Activated naive CD4-positive, alpha-beta T cell treated with Interleukin-2 at 50 U/mL for 16 hours (primary cell): Measurements from ENCODE around the gene SNAP25.

Experiments
- DNase-seq: peaks from one replicate; pipeline ENCODE4 v3.0.0-alpha.2; 2020

SNAP25 gene

GRCh38 chr20:10307359-10307735 lies 88.7 kb downstream of the SNAP25 start:
- no peak for DNase-seq

GRCh38 chr20:10308652-10309051 lies 90.0 kb downstream of the SNAP25 start:
- DNase-seq = no peak

- DNase-seq = no peak
These were observed 90.7 kb downstream of the SNAP25 start for GRCh38 chr20:10309326-10309725.

- DNase-seq = no peak
These were observed 93.5 kb downstream of the SNAP25 start for GRCh38 chr20:10312111-10312510.

GRCh38 chr20:10313215-10313614 lies 94.6 kb downstream of the SNAP25 start:
- no peak for DNase-seq

GRCh38 chr20:10313701-10314100 lies 95.1 kb downstream of the SNAP25 start:
- DNase-seq = no peak

GRCh38 chr20:10314198-10314597 lies 95.6 kb downstream of the SNAP25 start:
- DNase-seq = no peak

GRCh38 chr20:10315138-10315537 lies 96.5 kb downstream of the SNAP25 start:
- DNase-seq = no peak

- DNase-seq = no peak
These were observed 98.0 kb downstream of the SNAP25 start for GRCh38 chr20:10316582-10316981.

GRCh38 chr20:10318291-10319024 lies 99.8 kb downstream of the SNAP25 start:
- no peak for DNase-seq

GRCh38 chr20:10319855-10320254 lies 101.2 kb downstream of the SNAP25 start:
- DNase-seq = no peak

- DNase-seq = no peak
These were observed 102.6 kb downstream of the SNAP25 start for GRCh38 chr20:10321138-10321717.

- no peak for DNase-seq
These were observed 103.7 kb downstream of the SNAP25 start for GRCh38 chr20:10322073-10323012.

- no peak for DNase-seq
These were observed 105.1 kb downstream of the SNAP25 start for GRCh38 chr20:10323729-10324128.

- DNase-seq = no peak
These were observed 105.7 kb downstream of the SNAP25 start for GRCh38 chr20:10324198-10324847.

GRCh38 chr20:10328897-10329255 lies 110.2 kb downstream of the SNAP25 start:
- no peak for DNase-seq

- DNase-seq = no peak
These were observed 110.9 kb downstream of the SNAP25 start for GRCh38 chr20:10329387-10330005.

- no peak for DNase-seq
These were observed 111.4 kb downstream of the SNAP25 start for GRCh38 chr20:10330071-10330470.

- DNase-seq = no peak
These were observed 114.2 kb downstream of the SNAP25 start for GRCh38 chr20:10332656-10333415.

- no peak for DNase-seq
These were observed 118.5 kb downstream of the SNAP25 start for GRCh38 chr20:10336959-10337729.
